ENCODE measurements around the gene POLG. TPM values are rescaled to one million over a fixed set of nuclear protein-coding genes. Genes with fewer than 3 reads are reported as not detected.
A peak's percentile ranks its signal among the peaks of the same experiment; 100 is the strongest.

Gene POLG
- total RNA-seq, 1 donor, result 61.2 TPM

- no peak overlapping the region for H2AFZ ChIP-seq (ENCODE audit: low read length)
- no peak overlapping the region for H3K4me3 ChIP-seq (ENCODE audit: insufficient read depth, low read length)
- no peak overlapping the region for H3K27ac ChIP-seq (ENCODE audit: low read depth, low read length)
- TF ChIP-seq CTCF (IDR thresholded peaks at IDR 0.05; ENCODE audit: extremely low read depth, low read depth, low read length), result no peak
- peaks cover 95% of the 10 kb centered on the region for H3K27me3 ChIP-seq (ENCODE audit: insufficient read depth, low read length)
- no peaks in the 10 kb centered on the region for H3K4me1 ChIP-seq (ENCODE audit: insufficient read depth, low read length)
- H4K20me1 ChIP-seq (ENCODE audit: insufficient read depth, low read length), result peaks cover 10% of the 10 kb centered on the region
- DNase-seq (ENCODE audit: insufficient read length, low spot score, missing footprints), result peak; percentile 77
- no peak overlapping the region for H3K4me2 ChIP-seq (ENCODE audit: insufficient read depth, low read length)
- no peaks in the 10 kb centered on the region for H3K79me2 ChIP-seq (ENCODE audit: insufficient read depth, low read length)
- no peaks in the 10 kb centered on the region for H3K36me3 ChIP-seq (ENCODE audit: insufficient read depth, low read length)
- H3K9me3 ChIP-seq (ENCODE audit: low read depth, low read length), result no peaks in the 10 kb centered on the region
These were observed 25.8 kb upstream of the POLG start for GRCh38 chr15:89360294-89360971.

GRCh38 chr15:89359471-89360293 lies 25.1 kb upstream of the POLG start:
- no peak overlapping the region for H3K4me2 ChIP-seq (ENCODE audit: insufficient read depth, low read length)
- H3K9me3 ChIP-seq (ENCODE audit: low read depth, low read length), result no peaks in the 10 kb centered on the region
- H3K27me3 ChIP-seq (ENCODE audit: insufficient read depth, low read length), result peaks cover 94% of the 10 kb centered on the region
- no peaks in the 10 kb centered on the region for H3K79me2 ChIP-seq (ENCODE audit: insufficient read depth, low read length)
- TF ChIP-seq CTCF (IDR thresholded peaks at IDR 0.05; ENCODE audit: extremely low read depth, low read depth, low read length), result no peak
- DNase-seq (ENCODE audit: insufficient read length, low spot score, missing footprints), result peak; percentile 62
- no peak overlapping the region for H2AFZ ChIP-seq (ENCODE audit: low read length)
- H3K27ac ChIP-seq (ENCODE audit: low read depth, low read length), result no peak overlapping the region
- peaks cover 7% of the 10 kb centered on the region for H4K20me1 ChIP-seq (ENCODE audit: insufficient read depth, low read length)
- H3K4me3 ChIP-seq (ENCODE audit: insufficient read depth, low read length), result no peak overlapping the region
- no peaks in the 10 kb centered on the region for H3K36me3 ChIP-seq (ENCODE audit: insufficient read depth, low read length)
- no peaks in the 10 kb centered on the region for H3K4me1 ChIP-seq (ENCODE audit: insufficient read depth, low read length)

DNA sequence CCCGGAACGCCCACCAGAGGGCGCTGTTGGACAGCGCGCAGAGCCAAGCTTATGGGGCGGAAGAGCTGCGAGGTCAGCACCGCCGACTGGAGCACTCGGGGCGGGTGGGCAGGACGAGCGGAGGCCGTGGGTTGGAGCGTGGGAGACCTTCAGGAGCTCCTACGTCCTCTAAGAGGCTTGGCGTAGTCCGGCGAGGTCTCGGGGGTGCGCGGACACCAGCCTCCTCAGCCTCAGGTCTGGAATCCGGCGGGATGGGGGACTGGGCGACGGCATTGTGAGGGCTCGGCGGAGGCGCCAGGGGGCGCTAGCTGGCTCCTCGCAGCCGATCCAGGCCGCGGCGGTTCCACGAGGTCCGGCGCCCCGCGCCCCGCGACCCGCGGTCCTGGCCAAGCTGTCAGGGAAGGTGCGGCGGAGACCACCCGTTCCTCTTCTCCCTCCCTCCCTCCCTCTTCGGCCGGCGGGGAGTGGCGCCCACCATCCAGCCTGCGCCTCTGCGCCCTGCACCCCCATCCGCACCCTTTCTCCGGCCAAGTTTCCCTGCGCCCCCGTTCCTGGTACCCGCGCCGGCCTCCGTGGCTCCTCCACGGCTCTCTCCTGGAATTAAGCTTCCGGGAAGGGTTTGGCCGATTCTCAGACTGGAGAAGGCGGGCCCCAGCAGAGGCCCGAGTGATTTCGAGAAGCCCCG lies 24.3 kb upstream of the POLG start:
- DNase-seq (ENCODE audit: insufficient read length, low spot score, missing footprints), result peak; percentile 99
- H3K27me3 ChIP-seq (ENCODE audit: insufficient read depth, low read length), result peaks cover 94% of the 10 kb centered on the region

More for the DNA sequence above, 24.3 kb upstream of the POLG start:
- Histone ChIP-seq H3K4me2 (ENCODE audit: insufficient read depth, low read length) (peak overlapping the region; percentile 88), H3K4me1 (ENCODE audit: insufficient read depth, low read length) (no peaks in the 10 kb centered on the region), H4K20me1 (ENCODE audit: insufficient read depth, low read length) (peaks cover 7% of the 10 kb centered on the region), H2AFZ (ENCODE audit: low read length) (peak overlapping the region; percentile 89), H3K79me2 (ENCODE audit: insufficient read depth, low read length) (no peaks in the 10 kb centered on the region), H3K36me3 (ENCODE audit: insufficient read depth, low read length) (no peaks in the 10 kb centered on the region), H3K4me3 (ENCODE audit: insufficient read depth, low read length) (peak overlapping the region; percentile 67), H3K27ac (ENCODE audit: low read depth, low read length) (no peak overlapping the region), H3K9me3 (ENCODE audit: low read depth, low read length) (no peaks in the 10 kb centered on the region)
- peak; percentile 84 for TF ChIP-seq CTCF (IDR thresholded peaks at IDR 0.05; ENCODE audit: extremely low read depth, low read depth, low read length)
